Skin epidermis (tissue), 12 donors: ENCODE results near the gene RPS2.
"Not testable (repeated sequence)": the region's sequence is repeated elsewhere in the genome, so short reads cannot be mapped to it uniquely, and the experiment has no call there.

Experiments
- H3K27ac ChIP-seq, 21 experiments: fragments of 200-600 bp; sonication (generic) in 11 of 21; one replicate each; pipeline ENCODE4 v1.5.0; 2020; ENCODE audit warnings: mild to moderate bottlenecking in 3 of 21, inconsistent platforms in 2 of 21, moderate library complexity in 2 of 21
- H3K4me3 ChIP-seq, 7 experiments: fragments of 200-600 bp; sonication (generic) in 2 of 7; one replicate each; pipeline ENCODE4 v1.5.0; 2020; ENCODE audit warnings: inconsistent platforms in 2 of 7, mild to moderate bottlenecking in 2 of 7, moderate library complexity in 1 of 7

The RPS2 gene

GRCh38 chr16:1964506-1965395, at the start of gene RPS2:
Gene RPS2, minus strand, starts transcription at chr16:1964826. Its CDS starts 201 bp downstream, at chr16:1964625.
- Histone ChIP-seq H3K27ac (peak within 1 kb of the TSS; percentile 84 to 100 (median 97)), H3K4me3 (peak within 1 kb of the TSS; percentile 67 to 100 (median 91))

GRCh38 chr16:2013527-2013926, 48.9 kb upstream of the RPS2 start:
- H3K4me3 ChIP-seq = no peak overlapping the region
- H3K27ac ChIP-seq = no peak overlapping the region

GRCh38 chr16:2011726-2012125, 47.1 kb upstream of the RPS2 start:
- not testable (repeated sequence) for H3K27ac ChIP-seq, H3K4me3 ChIP-seq

- Histone ChIP-seq H3K4me3 (peak within 1 kb of the TSS; percentile 59 to 99 (median 98)), H3K27ac (peak within 1 kb of the TSS; percentile 79 to 100 (median 96))
Observed at GRCh38 chr16:2009791-2010510, 45.3 kb upstream of the RPS2 start, which contains the start of gene ZNF598. Gene ZNF598, minus strand, starts transcription at chr16:2009821.

GRCh38 chr16:2009164-2009711, 44.6 kb upstream of the RPS2 start:
- Histone ChIP-seq H3K4me3 (peak overlapping the region; percentile 59 to 99 (median 98)), H3K27ac (peak overlapping the region; percentile 79 to 100 (median 95))

- H3K27ac ChIP-seq = peak overlapping the region; percentile 79 to 100 (median 95)
- peak overlapping the region; percentile 59 to 99 (median 98) for H3K4me3 ChIP-seq
Observed at GRCh38 chr16:2008631-2009163, 44.1 kb upstream of the RPS2 start.

GRCh38 chr16:2008009-2008526, 43.4 kb upstream of the RPS2 start:
- Histone ChIP-seq H3K4me3 (peak overlapping the region; percentile 59 to 99 (median 98)), H3K27ac (peak overlapping the region in 20 of 21 experiments; percentile 79 to 100 (median 94))

GRCh38 chr16:2007081-2007836, 42.6 kb upstream of the RPS2 start:
- peak overlapping the region in 19 of 21 experiments; percentile 50 to 98 (median 94) for H3K27ac ChIP-seq
- H3K4me3 ChIP-seq = peak overlapping the region; percentile 59 to 99 (median 98)

- H3K4me3 ChIP-seq = no peak overlapping the region
- peak overlapping the region in 9 of 21 experiments; percentile 30 to 98 (median 96) for H3K27ac ChIP-seq
Observed at GRCh38 chr16:2006317-2006716, 41.7 kb upstream of the RPS2 start.

GRCh38 chr16:2005646-2006045, 41.0 kb upstream of the RPS2 start:
- no peak overlapping the region for H3K4me3 ChIP-seq

GRCh38 chr16:2004795-2005517, 40.3 kb upstream of the RPS2 start:
- Histone ChIP-seq H3K27ac (peak overlapping the region in 6 of 21 experiments; percentile 6 to 98 (median 16)), H3K4me3 (no peak overlapping the region)

More at GRCh38 chr16:2005646-2006045, 41.0 kb upstream of the RPS2 start:
- H3K27ac ChIP-seq = peak overlapping the region in 4 of 21 experiments; percentile 6 to 98 (median 16)

- Histone ChIP-seq H3K27ac (peak overlapping the region in 3 of 21 experiments; percentile 14 to 37 (median 19)), H3K4me3 (no peak overlapping the region)
Observed at GRCh38 chr16:2003827-2004641, 39.4 kb upstream of the RPS2 start.

- Histone ChIP-seq H3K4me3 (no peak overlapping the region), H3K27ac (peak overlapping the region in 1 of 21 experiments; percentile 37)
Observed at GRCh38 chr16:2003231-2003826, 38.7 kb upstream of the RPS2 start.

GRCh38 chr16:2002406-2003230, 38.0 kb upstream of the RPS2 start:
- Histone ChIP-seq H3K27ac (no peak overlapping the region), H3K4me3 (no peak overlapping the region)

GRCh38 chr16:2001456-2002355, 37.1 kb upstream of the RPS2 start:
- Histone ChIP-seq H3K4me3 (no peak overlapping the region), H3K27ac (no peak overlapping the region)
